Fibroblast of pulmonary artery (primary cell): ENCODE measurements around the gene PDX1.

ENCODE experiments used
- DNase-seq: peaks from one replicate; pipeline ENCODE4 v3.0.0-alpha.2; 2010; ENCODE audit warnings: low read depth
- H3K4me3 ChIP-seq: replicated peaks from 2 replicates; pipeline ENCODE4 v1.5.1; 2011; ENCODE audit warnings: low read depth, mild to moderate bottlenecking, control low read depth, low read length, moderate library complexity
- CTCF ChIP-seq: IDR thresholded peaks from 2 replicates; pipeline ENCODE4 v1.5.1; 2011; ENCODE audit warnings: mild to moderate bottlenecking, control low read depth, low read length, inconsistent platforms; ENCODE audit errors: missing control alignments

Gene PDX1

GRCh38 chr13:27919934-27920676, at the start of gene PDX1:
Gene PDX1 (plus strand): TSS chr13:27920000. CDS start chr13:27920139, 139 bp downstream.
- H3K4me3 ChIP-seq, result no peak within 1 kb of the TSS
- no peak for DNase-seq
- TF ChIP-seq CTCF, result no peak

GRCh38 chr13:27878274-27878673, 41.5 kb upstream of the PDX1 start:
- no peak for TF ChIP-seq CTCF
- H3K4me3 ChIP-seq, result no peak overlapping the region
- no peak for DNase-seq

GRCh38 chr13:27889471-27889870, 30.3 kb upstream of the PDX1 start:
- no peak overlapping the region for H3K4me3 ChIP-seq
- TF ChIP-seq CTCF, result no peak
- no peak for DNase-seq

GRCh38 chr13:27896726-27897125, 23.1 kb upstream of the PDX1 start:
- no peak for TF ChIP-seq CTCF
- DNase-seq, result no peak
- no peak overlapping the region for H3K4me3 ChIP-seq

GRCh38 chr13:27904719-27905118, 15.1 kb upstream of the PDX1 start:
- no peak for DNase-seq
- no peak overlapping the region for H3K4me3 ChIP-seq
- TF ChIP-seq CTCF, result no peak

- no peak for DNase-seq
- no peak for TF ChIP-seq CTCF
- H3K4me3 ChIP-seq, result no peak overlapping the region
Measured at GRCh38 chr13:27905650-27906049, 14.2 kb upstream of the PDX1 start.
